Gastrocnemius medialis (tissue), 4 donors: ENCODE results near the gene LRRC71.

ENCODE experiments used
- CTCF ChIP-seq, 5 experiments: fragments of 450-650 bp in 3 of 5; fragments of 200-600 bp in 2 of 5; sonication (generic) in 2 of 5; IDR thresholded peaks in 4 of 5; conservative IDR thresholded peaks in 1 of 5; 1 replicate in 4 of 5; 2 replicates in 1 of 5; pipeline ENCODE4 v1.5.1; 2016 to 2019; ENCODE audit warnings: antibody characterized with exemption in 5 of 5, mild to moderate bottlenecking in 3 of 5, moderate library complexity in 3 of 5
- POLR2A ChIP-seq, 2 donors: fragments of 450-650 bp; IDR thresholded peaks; one replicate each; pipeline ENCODE4 v1.6.1; 2017; ENCODE audit warnings: antibody characterized with exemption in 2 of 2, mild to moderate bottlenecking in 2 of 2, moderate library complexity in 2 of 2

DNA sequence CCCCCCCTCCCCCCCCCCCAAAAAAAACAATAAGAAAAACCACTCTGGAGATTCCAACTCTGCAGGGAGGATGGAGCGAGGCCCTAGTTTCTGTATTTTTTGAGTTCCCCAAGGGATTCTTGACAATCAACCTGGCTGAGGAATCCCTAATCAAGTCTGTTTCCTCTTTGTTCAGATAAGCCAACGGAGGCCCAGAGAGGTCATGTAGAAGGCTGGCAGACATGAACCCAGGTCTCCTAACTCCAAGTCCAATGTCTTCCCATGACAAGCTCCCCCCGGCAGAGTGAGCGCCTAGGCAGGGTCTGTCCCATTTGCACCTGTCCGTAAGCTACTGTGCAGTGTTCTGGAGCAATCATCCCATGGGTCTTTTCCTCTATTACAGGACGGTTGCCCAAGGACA, 39.5 kb downstream of the LRRC71 start:
- TF ChIP-seq CTCF (IDR thresholded peaks at IDR 0.05 in 4 of 5, conservative IDR thresholded peaks at IDR 0.05 in 1 of 5) (no peak), POLR2A (IDR thresholded peaks at IDR 0.05) (no peak)
